Measurements from ENCODE around the gene NBPF6. TPM values are rescaled to one million over a fixed set of nuclear protein-coding genes. Genes with fewer than 3 reads are reported as not detected.
"Not testable (repeated sequence)": the region's sequence is repeated elsewhere in the genome, so short reads cannot be mapped to it uniquely, and the experiment has no call there.

The NBPF6 gene
- polyA plus RNA-seq, 4 donors, result not detected

GRCh38 chr1:108496856-108497255 lies 46.7 kb downstream of the NBPF6 start:
- DNase-seq (ENCODE audit: low read depth in 4 of 4, low spot score in 3 of 4), result not testable (repeated sequence)

- DNase-seq (ENCODE audit: low read depth in 4 of 4, low spot score in 3 of 4), result no peak
These were observed 52.0 kb downstream of the NBPF6 start for GRCh38 chr1:108502138-108502537.

- no peak for DNase-seq (ENCODE audit: low read depth in 4 of 4, low spot score in 3 of 4)
These were observed 52.5 kb downstream of the NBPF6 start for GRCh38 chr1:108502624-108503023.

GRCh38 chr1:108503062-108503733 lies 53.1 kb downstream of the NBPF6 start:
- no peak for DNase-seq (ENCODE audit: low read depth in 4 of 4, low spot score in 3 of 4)

- no peak for DNase-seq (ENCODE audit: low read depth in 4 of 4, low spot score in 3 of 4)
These were observed 54.3 kb downstream of the NBPF6 start for GRCh38 chr1:108504447-108504846.

GRCh38 chr1:108505763-108506070 lies 55.6 kb downstream of the NBPF6 start:
- DNase-seq (ENCODE audit: low read depth in 4 of 4, low spot score in 3 of 4), result no peak

GRCh38 chr1:108511764-108512163 lies 61.6 kb downstream of the NBPF6 start:
- no peak for DNase-seq (ENCODE audit: low read depth in 4 of 4, low spot score in 3 of 4)

- peak in 1 of 4 donors; percentile 26 for DNase-seq (ENCODE audit: low read depth in 4 of 4, low spot score in 3 of 4)
These were observed 62.3 kb downstream of the NBPF6 start for GRCh38 chr1:108512239-108513043.

GRCh38 chr1:108513044-108513415 lies 62.9 kb downstream of the NBPF6 start:
- no peak for DNase-seq (ENCODE audit: low read depth in 4 of 4, low spot score in 3 of 4)

- not testable (repeated sequence) for DNase-seq (ENCODE audit: low read depth in 4 of 4, low spot score in 3 of 4)
These were observed 63.8 kb downstream of the NBPF6 start for GRCh38 chr1:108513914-108514313.

- DNase-seq (ENCODE audit: low read depth in 4 of 4, low spot score in 3 of 4), result not testable (repeated sequence)
These were observed 67.3 kb downstream of the NBPF6 start for GRCh38 chr1:108517301-108517897.

Other genes starting within 250 kb of the NBPF6 start
- 10 to 100 TPM; 46.7 to 75.9 (median 54.9) TPM for gene SLC25A24, start 250.0 kb upstream of the NBPF6 start, polyA plus RNA-seq (ENCODE audit: insufficient read length in 4 of 4)
- gene NBPF4, start 206.3 kb upstream of the NBPF6 start, polyA plus RNA-seq (ENCODE audit: insufficient read length in 4 of 4), result not detected
- gene EEIG2, start 109.8 kb downstream of the NBPF6 start, polyA plus RNA-seq (ENCODE audit: insufficient read length in 4 of 4), result 10 to 100 TPM; 17.1 to 31.1 (median 22.4) TPM
- 10 to 100 TPM; 11.2 to 19.5 (median 14.2) TPM for gene HENMT1, start 210.8 kb downstream of the NBPF6 start, polyA plus RNA-seq (ENCODE audit: insufficient read length in 4 of 4)
- 10 to 100 TPM; 53.3 to 93.5 (median 72.4) TPM for gene PRPF38B, start 242.0 kb downstream of the NBPF6 start, polyA plus RNA-seq (ENCODE audit: insufficient read length in 4 of 4)